Ovary (tissue), 3 donors: ENCODE data around the gene MMP3.

Source experiments
- POLR2A ChIP-seq: fragments of 450-650 bp; IDR thresholded peaks from one replicate; pipeline ENCODE4 v1.6.1; 2017; ENCODE audit warnings: antibody characterized with exemption, mild to moderate bottlenecking, moderate library complexity
- TF ChIP-seq, protein P1 (sequence below), 3 donors: fragments of 450-650 bp in 2 of 3; fragments of 200-600 bp in 1 of 3; IDR thresholded peaks; one replicate each; pipeline versions ENCODE4 v1.5.1 to v1.8.0; 2016 to 2022; ENCODE audit warnings: antibody characterized with exemption in 3 of 3, mild to moderate bottlenecking in 1 of 3
- donor health status: DM: no; HTN: no; CAD: no.

DNA sequence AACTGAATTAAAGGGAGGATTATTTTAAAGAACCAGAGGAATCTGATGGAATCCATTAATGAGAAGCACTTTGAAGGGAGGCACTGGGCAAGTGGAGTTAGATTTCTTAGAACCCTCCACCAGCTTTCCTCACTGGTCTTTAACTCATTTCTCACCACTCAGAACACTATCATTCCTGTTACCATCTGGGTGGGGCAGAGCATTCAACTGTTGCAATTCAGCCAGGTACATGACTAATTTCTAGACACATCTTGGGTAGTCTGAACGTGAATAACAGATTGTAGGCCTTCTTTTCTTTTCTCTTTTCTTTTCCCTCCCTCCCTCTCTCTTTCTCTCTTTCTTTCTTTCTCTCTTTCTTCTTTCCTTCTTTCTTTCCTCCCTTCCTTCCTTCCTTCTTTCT is 29.9 kb downstream of the MMP3 start:
- TF ChIP-seq, protein P1, sequence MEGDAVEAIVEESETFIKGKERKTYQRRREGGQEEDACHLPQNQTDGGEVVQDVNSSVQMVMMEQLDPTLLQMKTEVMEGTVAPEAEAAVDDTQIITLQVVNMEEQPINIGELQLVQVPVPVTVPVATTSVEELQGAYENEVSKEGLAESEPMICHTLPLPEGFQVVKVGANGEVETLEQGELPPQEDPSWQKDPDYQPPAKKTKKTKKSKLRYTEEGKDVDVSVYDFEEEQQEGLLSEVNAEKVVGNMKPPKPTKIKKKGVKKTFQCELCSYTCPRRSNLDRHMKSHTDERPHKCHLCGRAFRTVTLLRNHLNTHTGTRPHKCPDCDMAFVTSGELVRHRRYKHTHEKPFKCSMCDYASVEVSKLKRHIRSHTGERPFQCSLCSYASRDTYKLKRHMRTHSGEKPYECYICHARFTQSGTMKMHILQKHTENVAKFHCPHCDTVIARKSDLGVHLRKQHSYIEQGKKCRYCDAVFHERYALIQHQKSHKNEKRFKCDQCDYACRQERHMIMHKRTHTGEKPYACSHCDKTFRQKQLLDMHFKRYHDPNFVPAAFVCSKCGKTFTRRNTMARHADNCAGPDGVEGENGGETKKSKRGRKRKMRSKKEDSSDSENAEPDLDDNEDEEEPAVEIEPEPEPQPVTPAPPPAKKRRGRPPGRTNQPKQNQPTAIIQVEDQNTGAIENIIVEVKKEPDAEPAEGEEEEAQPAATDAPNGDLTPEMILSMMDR (IDR thresholded peaks at IDR 0.05): no peak
- no peak for TF ChIP-seq POLR2A
